Measurements from ENCODE around the gene REV1.
"Not testable (repeated sequence)": the region's sequence is repeated elsewhere in the genome, so short reads cannot be mapped to it uniquely, and the experiment has no call there.

REV1 gene

GRCh38 chr2:99487906-99488305, 1.9 kb downstream of the REV1 start:
- no peak for DNase-seq (ENCODE audit: low read depth, low spot score)

GRCh38 chr2:99485824-99486223, 4.0 kb downstream of the REV1 start:
- peak; percentile 58 for DNase-seq (ENCODE audit: low read depth, low spot score)

GRCh38 chr2:99485411-99485810, 4.4 kb downstream of the REV1 start:
- DNase-seq (ENCODE audit: low read depth, low spot score): peak; percentile 26

- DNase-seq (ENCODE audit: low read depth, low spot score): no peak
Measured at GRCh38 chr2:99484205-99484604, 5.6 kb downstream of the REV1 start.

- DNase-seq (ENCODE audit: low read depth, low spot score): peak; percentile 87
Measured at GRCh38 chr2:99481941-99482340, 7.9 kb downstream of the REV1 start.

DNA sequence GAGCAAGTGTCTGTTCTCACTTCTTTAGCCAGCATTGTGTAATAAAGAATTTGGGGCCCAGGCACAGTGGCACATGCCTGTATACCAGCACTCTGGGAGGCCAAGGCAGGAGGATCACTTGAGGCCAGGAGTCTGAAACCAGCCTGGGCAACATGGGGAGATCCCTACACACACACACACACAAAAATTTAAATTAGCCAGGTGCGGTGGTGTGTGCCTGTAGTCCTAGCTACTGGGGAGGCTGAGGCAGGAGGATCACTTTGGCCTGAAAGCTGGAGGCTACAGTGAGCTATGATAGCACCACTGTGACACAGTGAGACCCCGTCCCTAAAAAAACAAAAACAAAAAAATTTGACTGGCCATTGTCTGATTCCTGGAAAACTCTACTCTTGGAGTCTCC, 8.3 kb downstream of the REV1 start:
- DNase-seq (ENCODE audit: low read depth, low spot score): no peak

DNA sequence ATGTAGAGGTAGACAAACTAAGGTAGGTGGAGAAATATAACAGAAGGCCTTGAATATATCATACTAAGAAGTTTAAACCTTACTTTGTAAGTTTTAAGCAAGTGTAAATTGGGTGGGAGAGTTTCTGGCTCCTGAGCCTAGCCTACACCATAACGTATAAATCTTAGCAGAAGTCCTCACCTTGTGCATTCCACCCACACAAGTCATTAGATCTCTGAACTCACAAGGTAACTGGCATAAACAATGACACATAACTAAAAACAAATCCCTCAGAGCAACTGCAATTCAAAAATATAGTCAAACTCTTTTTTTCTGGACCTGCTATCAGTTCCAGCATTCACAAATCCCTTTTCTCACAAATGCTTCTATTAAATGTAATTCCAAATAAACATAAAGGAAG, 9.4 kb downstream of the REV1 start:
- DNase-seq (ENCODE audit: low read depth, low spot score): no peak

- no peak for DNase-seq (ENCODE audit: low read depth, low spot score)
Measured at GRCh38 chr2:99478632-99479031, 11.2 kb downstream of the REV1 start.

- DNase-seq (ENCODE audit: low read depth, low spot score): no peak
Measured at GRCh38 chr2:99477054-99477453, 12.8 kb downstream of the REV1 start.

DNA sequence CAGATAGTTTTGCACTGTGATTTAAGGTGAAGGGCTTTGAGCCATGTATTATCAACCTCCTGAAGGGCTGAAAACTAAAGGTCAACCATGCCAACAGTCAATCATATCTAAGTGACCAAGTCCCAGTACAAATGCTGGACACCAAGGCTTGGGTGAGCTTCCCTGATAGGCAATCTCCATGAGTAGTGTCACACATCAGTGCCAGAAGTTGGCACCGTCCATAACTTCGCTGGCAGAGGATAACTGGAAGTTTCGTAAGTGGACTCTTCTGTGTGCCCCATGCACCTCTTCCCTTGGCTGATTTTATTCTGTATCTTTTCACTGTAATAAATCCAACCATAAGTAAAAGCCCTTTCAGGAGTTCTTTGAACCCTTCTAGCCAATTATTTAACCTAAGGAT, 13.2 kb downstream of the REV1 start:
- no peak for DNase-seq (ENCODE audit: low read depth, low spot score)

DNA sequence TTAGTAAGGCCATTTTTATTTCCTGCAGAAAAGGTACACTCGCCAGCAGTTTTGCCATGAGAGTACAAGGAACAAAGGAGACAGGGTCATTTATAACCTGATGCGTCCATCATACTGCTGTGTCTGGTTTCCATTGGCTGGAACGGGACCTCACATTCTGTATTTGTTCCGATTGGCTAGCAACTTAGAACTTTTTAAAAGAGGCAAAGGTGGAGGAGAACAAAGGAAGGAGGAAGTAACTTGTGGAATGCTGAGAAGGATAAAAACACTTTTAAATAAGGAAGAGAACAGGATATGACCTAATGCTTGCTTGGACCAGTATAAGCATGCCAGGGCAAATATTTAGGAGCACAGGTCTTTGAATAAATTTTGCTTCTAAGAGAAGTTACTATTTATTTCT, 14.7 kb downstream of the REV1 start:
- DNase-seq (ENCODE audit: low read depth, low spot score): not testable (repeated sequence)

- DNase-seq (ENCODE audit: low read depth, low spot score): no peak
Measured at GRCh38 chr2:99473518-99474083, 16.2 kb downstream of the REV1 start.

GRCh38 chr2:99472600-99472960, 17.2 kb downstream of the REV1 start:
- no peak for DNase-seq (ENCODE audit: low read depth, low spot score)

- DNase-seq (ENCODE audit: low read depth, low spot score): no peak
Measured at GRCh38 chr2:99471654-99472599, 17.9 kb downstream of the REV1 start.

GRCh38 chr2:99470957-99471356, 18.9 kb downstream of the REV1 start:
- DNase-seq (ENCODE audit: low read depth, low spot score): no peak

DNA sequence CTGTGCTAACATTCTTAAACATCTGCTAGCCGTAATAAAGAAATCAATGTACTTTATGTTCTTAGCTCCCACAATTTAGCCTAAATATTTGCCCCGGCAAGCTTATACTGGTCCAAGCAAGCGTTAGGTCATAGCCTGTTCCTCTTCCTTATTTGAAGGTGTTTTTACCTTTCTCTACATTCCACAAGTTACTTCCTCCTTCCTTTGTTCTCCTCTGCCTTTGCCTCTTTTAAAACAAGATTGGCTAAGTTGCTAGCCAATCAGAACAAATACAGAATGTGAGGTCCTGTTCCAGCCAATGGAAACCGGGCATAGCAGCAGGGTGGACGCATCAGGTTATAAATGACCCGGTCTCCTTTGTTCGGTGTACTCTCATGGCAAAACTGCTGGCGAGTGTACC, 19.4 kb downstream of the REV1 start:
- not testable (repeated sequence) for DNase-seq (ENCODE audit: low read depth, low spot score)

DNA sequence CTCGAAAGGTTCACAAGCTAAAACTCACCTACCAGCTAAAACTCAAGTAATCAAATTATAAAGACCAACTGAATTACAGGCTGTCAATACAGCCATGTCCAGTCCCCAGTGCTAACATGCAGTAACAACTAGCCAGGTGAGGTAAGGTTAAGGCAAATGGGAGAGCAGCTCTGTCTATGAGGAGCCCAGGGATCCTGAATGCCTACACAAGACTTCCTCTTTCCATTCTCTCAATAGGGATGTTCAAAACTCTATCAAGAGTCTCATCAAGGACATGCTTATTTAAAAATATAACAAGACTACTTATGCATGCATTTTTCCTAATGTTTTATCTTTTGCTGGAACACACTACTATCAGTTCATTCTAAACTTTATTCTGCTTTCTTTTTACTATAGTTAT, 20.4 kb downstream of the REV1 start:
- DNase-seq (ENCODE audit: low read depth, low spot score): no peak

GRCh38 chr2:99468155-99468554, 21.7 kb downstream of the REV1 start:
- DNase-seq (ENCODE audit: low read depth, low spot score): no peak

DNA sequence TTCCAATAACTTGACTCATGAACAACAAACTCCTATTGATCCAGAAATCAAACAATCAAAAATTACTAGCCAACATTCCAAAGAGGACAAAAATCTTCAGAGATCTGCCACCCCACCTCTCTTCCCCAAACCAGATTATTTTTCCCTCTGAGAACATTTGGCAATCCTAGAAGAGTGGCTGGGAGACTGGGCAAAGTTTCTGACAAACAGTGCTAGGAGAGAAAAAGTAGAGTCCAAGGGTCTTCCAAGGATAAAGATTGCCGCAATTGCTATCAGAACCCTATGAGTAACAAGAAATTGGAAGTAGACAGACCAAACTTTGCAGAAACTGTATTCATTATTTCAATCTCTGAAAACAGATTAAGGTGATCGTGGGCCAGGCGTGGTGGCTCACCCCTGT, 22.4 kb downstream of the REV1 start:
- no peak for DNase-seq (ENCODE audit: low read depth, low spot score)

DNA sequence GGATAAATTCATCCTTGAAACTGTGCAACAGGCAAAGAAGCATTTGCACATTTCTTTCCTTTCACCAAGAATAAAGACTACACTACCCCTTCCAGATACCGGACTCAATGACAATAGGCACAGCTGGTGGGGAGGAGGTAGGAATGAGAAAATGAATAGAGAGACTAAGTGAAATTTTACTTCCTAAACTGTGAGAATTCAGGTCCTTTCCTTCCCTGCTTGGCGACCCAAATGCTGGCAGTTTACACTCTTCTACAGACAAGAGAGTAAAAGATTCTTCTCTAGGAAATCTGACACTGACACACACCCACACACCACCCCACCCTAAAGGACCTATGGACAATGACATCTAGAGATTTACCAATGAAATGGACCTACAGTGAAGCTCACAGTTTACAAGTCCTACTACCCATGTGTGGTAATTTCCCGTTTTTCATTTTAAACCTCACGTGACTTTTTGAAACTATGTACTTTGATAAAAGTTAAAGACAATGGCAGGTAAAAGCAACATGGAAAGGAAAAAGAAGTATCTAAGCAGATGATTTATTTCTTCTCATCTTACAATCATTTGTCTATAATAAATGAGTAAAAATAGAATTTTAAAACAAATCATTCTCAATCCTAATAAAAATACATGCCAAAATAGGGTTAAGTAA, 27.9 kb downstream of the REV1 start:
- no peak for DNase-seq (ENCODE audit: low read depth, low spot score)

DNA sequence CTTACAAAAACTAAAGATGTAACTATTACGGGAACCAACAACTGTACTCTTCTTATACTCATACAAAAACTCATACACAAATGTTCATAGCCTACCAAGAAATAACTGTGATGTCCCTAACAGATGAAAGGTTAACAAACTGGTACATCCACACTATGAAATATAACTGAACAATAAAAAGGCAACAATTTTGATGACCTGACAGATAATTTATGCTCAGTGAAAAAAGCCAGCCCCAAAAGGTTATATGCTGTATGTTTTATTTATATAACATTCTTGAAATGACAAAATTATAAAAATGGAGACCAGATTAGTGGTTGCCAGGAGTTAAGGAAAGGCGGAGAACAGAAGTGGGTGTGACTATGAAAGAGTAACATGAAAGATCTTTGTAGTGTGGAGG, 31.3 kb downstream of the REV1 start:
- no peak for DNase-seq (ENCODE audit: low read depth, low spot score)

- no peak for DNase-seq (ENCODE audit: low read depth, low spot score)
Measured at GRCh38 chr2:99451686-99452085, 38.1 kb downstream of the REV1 start.

GRCh38 chr2:99451280-99451679, 38.5 kb downstream of the REV1 start:
- no peak for DNase-seq (ENCODE audit: low read depth, low spot score)

Data from ELF-1 (cell line).